Breast epithelium (tissue), 4 donors: ENCODE data around the gene HAGHL. TPM values are rescaled to one million over a fixed set of nuclear protein-coding genes. Genes with fewer than 3 reads are reported as not detected.
"Not testable (repeated sequence)": the region's sequence is repeated elsewhere in the genome, so short reads cannot be mapped to it uniquely, and the experiment has no call there.

Source experiments
- DNase-seq, 2 donors: peaks; one replicate each; pipeline ENCODE4 v3.0.0-alpha.2; 2019; ENCODE audit warnings: low spot score in 2 of 2
- H3K27ac ChIP-seq, 2 donors: fragments of 200-600 bp; sonication (generic) in 1 of 2; one replicate each; pipeline ENCODE4 v1.5.1; 2016 to 2019; ENCODE audit warnings: mild to moderate bottlenecking in 1 of 2
- H3K27me3 ChIP-seq, 2 donors: fragments of 200-600 bp; sonication (generic) in 1 of 2; one replicate each; pipeline versions ENCODE4 v1.5.1 to v1.6.0; 2017 to 2019; ENCODE audit warnings: control low read depth in 1 of 2, mild to moderate bottlenecking in 1 of 2
- H3K36me3 ChIP-seq: fragments of 200-600 bp; one replicate; pipeline ENCODE4 v1.5.1; 2019
- H3K4me1 ChIP-seq, 2 donors: fragments of 200-600 bp; sonication (generic); one replicate each; pipeline ENCODE4 v1.5.1; 2016 to 2019; ENCODE audit warnings: control low read depth in 1 of 2
- H3K4me3 ChIP-seq, 3 donors: fragments of 200-600 bp; sonication (generic); 1 replicate in 2 of 3; 2 replicates in 1 of 3; pipeline ENCODE4 v1.5.1; 2016 to 2019; ENCODE audit warnings: mild to moderate bottlenecking in 3 of 3, moderate library complexity in 2 of 3
- H3K9me3 ChIP-seq, 2 donors: fragments of 200-600 bp; sonication (generic) in 1 of 2; one replicate each; pipeline ENCODE4 v1.5.1; 2016 to 2019; ENCODE audit warnings: control low read depth in 1 of 2
- CTCF ChIP-seq, 3 donors: fragments of 450-650 bp; IDR thresholded peaks; one replicate each; pipeline ENCODE4 v1.5.1; 2016 to 2017; ENCODE audit warnings: antibody characterized with exemption in 3 of 3, mild to moderate bottlenecking in 3 of 3, moderate library complexity in 3 of 3
- POLR2A ChIP-seq: fragments of 450-650 bp; IDR thresholded peaks from one replicate; pipeline ENCODE4 v1.6.1; 2016; ENCODE audit warnings: antibody characterized with exemption, mild to moderate bottlenecking, moderate library complexity
- POLR2AphosphoS5 ChIP-seq, 3 donors: sonication (generic); formaldehyde crosslinking; IDR thresholded peaks; one replicate each; pipeline ENCODE4 v1.6.1; 2017; ENCODE audit warnings: antibody characterized with exemption in 3 of 3
- intact Hi-C: fragments of 100-400 bp; cut with DNase I; formaldehyde crosslinking; loops from one replicate; pipeline ENCODE4 v1.15.1; 2023; ENCODE audit warnings: low total_unique reads
- total RNA-seq, 3 donors: library from RNA; depleted of rRNA; stranded (reverse); fragments of >200 nt; gene quantifications; one replicate each; pipeline ENCODE4 v1.1.0, GENCODE V29; 2016

The HAGHL gene
- total RNA-seq, 3 donors from 2014 or later, result 4.3 to 7.5 (median 5.1) TPM

DNA sequence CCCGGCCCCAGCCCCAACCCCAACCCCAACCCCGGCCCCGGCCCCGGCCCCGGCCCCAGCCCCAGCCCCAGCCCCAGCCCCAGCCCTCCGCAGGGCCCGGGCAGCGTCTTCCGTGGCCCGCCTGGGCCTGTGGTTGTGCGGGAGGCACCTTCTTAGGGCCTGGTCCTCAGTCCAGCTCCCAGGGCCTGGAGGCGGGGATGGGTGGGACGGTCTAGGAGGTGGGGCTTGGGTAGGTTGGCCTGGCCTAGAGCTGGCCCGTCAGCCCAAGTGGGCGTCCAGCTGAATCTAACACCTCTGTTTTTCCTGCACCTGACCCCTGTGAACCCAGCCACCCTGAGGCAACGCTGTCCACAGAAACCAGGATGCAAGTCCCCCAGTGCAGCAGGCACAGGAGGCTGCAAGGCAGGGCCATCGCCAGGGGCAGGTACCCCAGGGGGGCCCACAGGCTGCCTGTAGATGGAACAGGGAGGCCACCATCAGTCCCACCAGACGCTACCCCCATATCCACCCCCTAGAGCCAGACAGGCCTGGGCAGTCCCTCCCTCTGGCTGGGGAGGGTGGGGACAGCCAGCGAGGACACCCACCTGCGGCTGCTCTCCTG lies 42.4 kb downstream of the HAGHL start:
- no peak overlapping the region for H3K4me3 ChIP-seq
- peaks cover 3 to 45% of the 10 kb centered on the region in 2 donors for H3K27me3 ChIP-seq
- H3K36me3 ChIP-seq, result no peaks in the 10 kb centered on the region
- H3K4me1 ChIP-seq, result no peaks in the 10 kb centered on the region
- no peaks in the 10 kb centered on the region for H3K9me3 ChIP-seq
- no peak for DNase-seq
- no peak for TF ChIP-seq POLR2A
- no peak overlapping the region for H3K27ac ChIP-seq
- intact Hi-C loops, result no loop called here

DNA sequence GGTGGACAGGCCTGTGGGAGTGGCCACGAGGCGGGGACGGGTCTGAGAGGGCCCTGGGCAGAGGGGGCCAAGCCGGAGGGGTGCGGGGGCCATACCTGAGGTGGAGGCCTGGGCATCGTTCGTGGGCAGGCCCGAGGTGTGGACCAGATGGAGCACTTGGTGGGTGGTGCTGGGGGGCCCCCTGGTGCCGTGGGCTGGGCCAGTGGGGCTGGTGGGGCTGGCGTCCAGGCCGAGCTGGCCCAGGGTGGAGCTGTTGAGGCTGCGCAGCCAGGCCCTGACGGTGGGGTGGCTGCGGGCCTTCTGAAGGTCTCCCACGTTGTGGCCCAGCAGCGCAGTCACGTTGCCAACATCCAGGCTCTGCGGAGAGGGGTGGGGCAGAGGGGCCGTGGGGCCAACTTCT lies 43.0 kb downstream of the HAGHL start:
- Histone ChIP-seq H3K4me1 (no peaks in the 10 kb centered on the region), H3K9me3 (no peaks in the 10 kb centered on the region), H3K27ac (no peak overlapping the region), H3K27me3 (peaks cover 3 to 45% of the 10 kb centered on the region in 2 donors), H3K4me3 (no peak overlapping the region), H3K36me3 (no peaks in the 10 kb centered on the region)
- no peak for DNase-seq
- intact Hi-C loops, result no loop called here
- TF ChIP-seq POLR2A (no peak), POLR2AphosphoS5 (IDR thresholded peaks at IDR 0.05) (no peak), CTCF (IDR thresholded peaks at IDR 0.05) (no peak)

DNA sequence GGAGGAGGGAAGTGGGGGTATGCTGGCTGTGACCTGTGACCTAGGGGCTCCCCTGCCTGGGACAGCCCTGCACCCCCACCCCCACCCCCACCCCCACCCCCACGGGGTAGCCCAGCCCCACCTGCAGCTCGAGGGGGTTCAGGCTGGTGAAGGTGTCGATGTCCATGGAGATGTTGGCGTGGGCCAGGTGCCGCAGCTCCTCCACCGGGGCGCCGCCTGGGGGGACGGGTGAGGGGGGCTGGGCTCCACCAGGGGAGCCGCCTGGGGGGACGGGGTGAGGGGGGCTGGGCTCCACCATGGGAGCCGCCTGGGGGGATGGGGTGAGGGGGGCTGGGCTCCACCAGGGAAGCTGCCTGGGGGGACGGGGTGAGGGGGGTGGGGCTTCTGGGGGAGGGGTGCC lies 43.5 kb downstream of the HAGHL start:
- peaks cover 3 to 40% of the 10 kb centered on the region in 2 donors for H3K27me3 ChIP-seq
- H3K4me3 ChIP-seq, result no peak overlapping the region
- intact Hi-C loops, result no loop called here
- TF ChIP-seq POLR2A (no peak), CTCF (IDR thresholded peaks at IDR 0.05) (no peak)
- H3K36me3 ChIP-seq, result no peaks in the 10 kb centered on the region
- no peaks in the 10 kb centered on the region for H3K4me1 ChIP-seq
- no peak overlapping the region for H3K27ac ChIP-seq
- no peaks in the 10 kb centered on the region for H3K9me3 ChIP-seq
- DNase-seq, result no peak

- TF ChIP-seq CTCF (IDR thresholded peaks at IDR 0.05), result no peak
- TF ChIP-seq POLR2A, result no peak
- TF ChIP-seq POLR2AphosphoS5 (IDR thresholded peaks at IDR 0.05), result no peak
- no peak overlapping the region for H3K4me3 ChIP-seq
- no peak overlapping the region for H3K27ac ChIP-seq
- peaks cover 3 to 34% of the 10 kb centered on the region in 2 donors for H3K27me3 ChIP-seq
- no peaks in the 10 kb centered on the region for H3K4me1 ChIP-seq
- intact Hi-C loops, result no loop called here
- no peaks in the 10 kb centered on the region for H3K9me3 ChIP-seq
- no peak for DNase-seq
- H3K36me3 ChIP-seq, result no peaks in the 10 kb centered on the region
These were observed 46.1 kb downstream of the HAGHL start for GRCh38 chr16:772959-773358.

- Histone ChIP-seq H3K4me3 (no peak overlapping the region), H3K9me3 (no peaks in the 10 kb centered on the region), H3K27ac (no peak overlapping the region), H3K4me1 (no peaks in the 10 kb centered on the region), H3K27me3 (peaks cover 3 to 33% of the 10 kb centered on the region in 2 donors), H3K36me3 (no peaks in the 10 kb centered on the region)
- intact Hi-C loops, result no loop called here
- DNase-seq, result no peak
- TF ChIP-seq POLR2AphosphoS5 (IDR thresholded peaks at IDR 0.05) (no peak), POLR2A (no peak)
These were observed 47.4 kb downstream of the HAGHL start for GRCh38 chr16:774086-775001.

- peaks cover 2 to 34% of the 10 kb centered on the region in 2 donors for H3K27me3 ChIP-seq
- H3K9me3 ChIP-seq, result no peaks in the 10 kb centered on the region
- no peak for DNase-seq
- no peaks in the 10 kb centered on the region for H3K36me3 ChIP-seq
- TF ChIP-seq POLR2A (no peak), POLR2AphosphoS5 (IDR thresholded peaks at IDR 0.05) (no peak), CTCF (IDR thresholded peaks at IDR 0.05) (no peak)
- H3K4me3 ChIP-seq, result no peak overlapping the region
- intact Hi-C loops, result no loop called here
- H3K27ac ChIP-seq, result no peak overlapping the region
- H3K4me1 ChIP-seq, result no peaks in the 10 kb centered on the region
These were observed 48.4 kb downstream of the HAGHL start for GRCh38 chr16:775236-775796.

- intact Hi-C loops, H3K27ac ChIP-seq, H3K36me3 ChIP-seq, H3K9me3 ChIP-seq, H3K4me1 ChIP-seq, H3K4me3 ChIP-seq, DNase-seq: not testable (repeated sequence)
- H3K27me3 ChIP-seq, result peaks cover 2 to 43% of the 10 kb centered on the region in 2 donors
These were observed 49.4 kb downstream of the HAGHL start for GRCh38 chr16:776298-776697.
